T-helper 2 cell (primary cell): ENCODE measurements around the gene RALB.
A peak's percentile ranks its signal among the peaks of the same experiment; 100 is the strongest.

Experiments used
- DNase-seq, 5 experiments: peaks; one replicate each; pipeline versions ENCODE4 v3.0.0 to v3.0.0-alpha.2; 2012 to 2022
- total RNA-seq, 2 donors: gene quantifications; one replicate each; lab custom pipeline; 2026; lab: John Stamatoyannopoulos, UW

RALB gene
- 10.3 to 20.6 reads per million in 2 donors for total RNA-seq

- peak; percentile 96 to 99 (median 99) for DNase-seq
Measured at GRCh38 chr2:120252225-120253020, at the start of gene RALB. Gene RALB, plus strand, starts transcription at chr2:120252852. Its CDS starts 25,813 bp downstream, at chr2:120278665.

- DNase-seq = no peak
Measured at GRCh38 chr2:120203251-120204021, 49.2 kb upstream of the RALB start.

GRCh38 chr2:120204022-120204405 lies 48.6 kb upstream of the RALB start:
- no peak for DNase-seq

GRCh38 chr2:120204417-120204816 lies 48.2 kb upstream of the RALB start:
- DNase-seq = no peak

- DNase-seq = no peak
Measured at GRCh38 chr2:120204945-120205670, 47.5 kb upstream of the RALB start.

- DNase-seq = peak in 2 of 5 experiments; percentile 26 to 43
Measured at GRCh38 chr2:120206022-120206581, 46.5 kb upstream of the RALB start.

- no peak for DNase-seq
Measured at GRCh38 chr2:120208381-120209353, 44.0 kb upstream of the RALB start.

- no peak for DNase-seq
Measured at GRCh38 chr2:120209427-120210269, 43.0 kb upstream of the RALB start.

GRCh38 chr2:120210270-120210693 lies 42.4 kb upstream of the RALB start:
- peak in 1 of 5 experiments; percentile 74 for DNase-seq

GRCh38 chr2:120218181-120218580 lies 34.5 kb upstream of the RALB start:
- DNase-seq = no peak

GRCh38 chr2:120219291-120219690 lies 33.4 kb upstream of the RALB start:
- DNase-seq = no peak

GRCh38 chr2:120219766-120220165 lies 32.9 kb upstream of the RALB start:
- DNase-seq = no peak

- DNase-seq = no peak
Measured at GRCh38 chr2:120220756-120221155, 31.9 kb upstream of the RALB start.

GRCh38 chr2:120221616-120222015 lies 31.0 kb upstream of the RALB start:
- no peak for DNase-seq

GRCh38 chr2:120222186-120223033 lies 30.2 kb upstream of the RALB start:
- DNase-seq = no peak

- DNase-seq = peak; percentile 83 to 89 (median 87)
Measured at GRCh38 chr2:120223034-120223912, 29.4 kb upstream of the RALB start, which contains the start of gene TMEM185B. Gene TMEM185B, minus strand, starts transcription at chr2:120223400. Its CDS starts 424 bp downstream, at chr2:120222976.

GRCh38 chr2:120224256-120224655 lies 28.4 kb upstream of the RALB start:
- no peak for DNase-seq
